Hematopoietic multipotent progenitor cell treated with erythropoietin and hydrocortisone succinate and interleukin-3 and kit ligand, for 4 days (in vitro differentiated cells): Measurements from ENCODE around the gene PIM3.
A peak's percentile ranks its signal among the peaks of the same experiment; 100 is the strongest.

Experiments
- DNase-seq: peaks from one replicate; pipeline ENCODE4 v3.0.0-alpha.2; 2015

The PIM3 gene

DNA sequence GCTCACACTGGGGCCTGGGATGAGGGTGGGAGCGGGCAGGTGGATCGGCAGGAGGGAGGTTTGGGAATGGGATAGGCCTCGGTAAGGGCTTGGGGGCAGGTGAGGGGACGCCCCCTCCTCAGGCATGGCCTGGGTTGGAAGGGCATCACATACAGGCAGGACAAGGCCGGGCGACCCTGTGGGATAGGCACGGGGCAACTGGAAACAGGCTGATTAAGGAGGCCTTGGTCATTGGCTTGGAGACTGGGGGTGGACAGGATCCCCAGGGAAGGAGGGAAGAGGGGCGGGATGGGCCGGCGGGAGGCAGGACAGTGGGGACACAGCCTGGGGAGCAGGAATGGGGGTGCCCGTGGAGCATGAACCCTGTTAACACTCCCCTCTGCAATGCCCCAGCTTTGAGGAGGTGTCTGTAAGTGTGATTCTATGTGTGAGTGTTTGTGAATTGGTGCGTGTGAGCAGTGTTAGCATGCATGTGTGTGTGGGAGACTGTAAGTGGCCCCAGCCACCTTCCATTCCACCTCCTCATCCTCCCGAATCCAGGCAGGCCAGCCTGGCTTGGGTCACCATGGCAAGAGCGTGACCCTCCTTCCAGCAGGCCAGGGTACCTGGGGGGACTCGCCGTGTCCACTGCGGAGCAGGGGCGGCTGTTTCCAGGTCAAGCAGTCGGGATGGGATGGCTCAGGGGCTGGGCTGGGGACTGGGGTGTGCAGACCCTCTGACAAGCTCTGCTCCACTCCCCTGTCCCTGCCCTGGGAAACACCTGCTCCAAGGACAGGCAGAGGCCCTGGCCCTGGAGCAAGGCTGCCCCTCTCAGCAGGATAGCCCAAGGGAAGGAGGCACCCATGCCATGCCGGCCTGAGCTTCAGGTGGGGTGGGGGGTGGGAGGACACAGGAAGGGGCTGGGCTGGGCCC, 3.4 kb upstream of the PIM3 start:
- no peak for DNase-seq

DNA sequence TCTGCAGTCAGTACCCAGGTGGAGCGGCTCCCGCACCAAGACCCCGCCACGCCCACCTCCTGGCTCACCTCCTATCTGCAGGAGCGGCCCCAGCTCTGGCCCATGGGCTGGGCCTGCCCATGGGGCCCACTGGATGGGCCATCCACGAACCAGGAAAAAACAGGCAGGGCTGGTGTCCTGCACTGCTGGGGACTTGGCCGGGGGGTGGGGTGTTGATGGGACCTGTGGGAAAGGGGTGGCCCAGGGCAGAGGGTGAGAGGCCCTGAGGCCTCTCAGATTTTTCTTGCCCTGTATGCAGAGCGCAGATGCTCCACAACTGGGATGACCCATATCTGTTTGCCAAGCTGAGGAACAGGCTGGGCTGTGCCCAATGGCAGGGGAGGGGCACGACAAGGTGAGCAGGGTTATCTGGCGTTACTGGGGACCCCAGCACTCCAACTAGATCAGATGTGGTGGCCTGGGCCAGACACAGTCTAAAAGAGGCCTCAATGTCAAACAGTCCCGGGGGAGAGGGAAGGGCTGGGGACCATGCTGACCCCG, 2.7 kb upstream of the PIM3 start:
- no peak for DNase-seq

DNA sequence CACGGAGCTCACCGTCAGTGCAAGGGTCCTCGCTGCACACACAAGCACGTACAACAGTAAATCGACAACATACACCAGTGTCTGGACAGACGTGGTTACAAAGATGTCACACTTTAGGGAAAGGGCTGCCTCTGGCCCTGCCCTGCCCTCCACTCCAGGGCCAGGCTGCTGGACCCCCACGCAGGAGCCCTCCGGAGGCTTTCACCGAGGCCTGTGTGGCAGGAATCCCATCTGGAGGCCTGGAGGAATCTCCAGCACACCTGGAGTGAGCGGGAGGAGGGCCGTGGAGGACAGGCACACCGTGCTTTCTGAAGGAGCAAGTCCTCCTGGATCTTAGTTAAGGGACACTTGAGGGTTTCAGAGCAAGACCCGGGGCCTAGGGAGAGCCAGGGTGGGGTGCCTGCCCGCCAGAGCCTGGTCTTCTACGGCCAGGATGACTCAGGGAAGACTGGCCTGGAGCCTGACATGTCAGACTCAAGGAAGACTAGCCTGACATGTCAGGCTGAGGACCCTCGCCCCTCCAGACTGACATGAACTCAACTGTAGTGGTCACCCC, 2.1 kb upstream of the PIM3 start:
- no peak for DNase-seq

DNA sequence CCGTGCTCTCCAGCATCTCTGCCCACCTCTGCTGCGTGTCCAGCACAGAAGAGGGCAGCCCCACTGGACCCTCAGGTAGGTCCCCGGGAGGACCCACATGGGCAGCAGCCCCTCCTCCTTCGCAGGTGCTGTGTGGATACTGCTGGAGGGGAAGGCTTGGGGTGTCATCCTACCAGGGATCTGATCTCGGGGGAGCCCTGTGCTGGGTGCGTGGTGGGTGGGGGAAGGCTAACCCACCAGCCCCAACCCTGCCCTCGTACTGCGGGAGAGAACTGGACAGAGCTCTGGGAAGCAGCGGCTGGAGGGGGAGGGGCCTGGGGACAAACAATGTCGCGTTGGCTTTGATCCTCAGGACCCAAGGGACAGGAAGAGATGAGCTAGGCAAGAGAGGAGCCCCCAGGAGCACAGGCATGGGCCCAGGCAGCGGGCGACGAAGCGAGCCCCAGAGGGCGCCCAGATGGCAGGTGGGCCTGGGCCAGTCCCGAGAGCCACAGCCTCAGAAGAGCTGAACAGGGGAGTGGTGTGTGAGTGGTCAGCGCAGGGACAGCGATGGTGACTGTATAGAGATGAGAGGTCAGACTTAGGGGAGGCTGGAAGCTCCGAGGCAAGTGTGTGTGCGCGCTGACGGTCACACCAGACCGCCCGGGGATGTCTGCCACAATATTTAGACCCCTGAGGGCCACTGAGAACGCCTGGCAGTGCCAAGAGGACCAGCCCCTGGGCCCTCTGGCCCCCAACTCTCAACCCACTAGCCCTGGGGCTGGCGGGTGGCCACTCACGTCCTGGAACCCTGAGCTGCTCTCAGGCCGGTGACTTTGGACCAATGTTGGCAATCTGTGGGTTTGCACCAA, 1.4 kb upstream of the PIM3 start:
- DNase-seq: no peak

DNA sequence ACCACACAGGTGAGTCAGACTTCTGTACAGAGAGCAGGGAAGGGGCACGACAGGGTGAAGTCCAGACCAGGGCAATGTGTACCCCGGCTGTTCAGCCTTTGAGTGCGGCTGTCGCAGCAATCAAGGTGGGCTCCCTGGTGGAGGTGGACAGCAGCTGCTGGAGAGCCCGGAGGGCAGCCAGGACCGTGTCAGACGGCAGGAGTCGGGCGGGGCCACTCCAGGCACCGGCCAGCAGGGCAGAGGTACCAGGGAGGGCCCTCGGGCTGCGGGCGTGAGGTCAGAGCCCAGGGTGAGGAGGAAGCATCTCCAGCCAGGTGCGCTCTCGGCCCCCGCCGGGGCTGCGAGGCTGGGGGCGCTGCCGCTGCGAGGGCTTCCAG, 802 bp upstream of the PIM3 start:
- DNase-seq: no peak

DNA sequence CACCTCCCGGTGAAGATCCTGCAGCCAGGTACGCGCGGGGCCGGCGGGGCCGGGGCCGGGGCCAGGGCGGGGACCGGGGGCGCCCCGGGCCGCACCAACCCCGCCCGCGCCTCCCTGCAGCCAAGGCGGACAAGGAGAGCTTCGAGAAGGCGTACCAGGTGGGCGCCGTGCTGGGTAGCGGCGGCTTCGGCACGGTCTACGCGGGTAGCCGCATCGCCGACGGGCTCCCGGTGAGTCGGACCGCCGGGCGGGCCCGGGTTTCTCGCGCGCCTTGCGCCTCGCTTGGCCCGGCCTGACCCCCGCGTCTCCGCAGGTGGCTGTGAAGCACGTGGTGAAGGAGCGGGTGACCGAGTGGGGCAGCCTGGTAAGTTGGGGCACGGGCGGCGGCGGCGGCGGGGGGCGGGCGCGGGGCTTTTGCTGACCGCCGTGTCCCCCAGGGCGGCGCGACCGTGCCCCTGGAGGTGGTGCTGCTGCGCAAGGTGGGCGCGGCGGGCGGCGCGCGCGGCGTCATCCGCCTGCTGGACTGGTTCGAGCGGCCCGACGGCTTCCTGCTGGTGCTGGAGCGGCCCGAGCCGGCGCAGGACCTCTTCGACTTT, 531 bp downstream of the PIM3 start:
- peak; percentile 60 for DNase-seq

DNA sequence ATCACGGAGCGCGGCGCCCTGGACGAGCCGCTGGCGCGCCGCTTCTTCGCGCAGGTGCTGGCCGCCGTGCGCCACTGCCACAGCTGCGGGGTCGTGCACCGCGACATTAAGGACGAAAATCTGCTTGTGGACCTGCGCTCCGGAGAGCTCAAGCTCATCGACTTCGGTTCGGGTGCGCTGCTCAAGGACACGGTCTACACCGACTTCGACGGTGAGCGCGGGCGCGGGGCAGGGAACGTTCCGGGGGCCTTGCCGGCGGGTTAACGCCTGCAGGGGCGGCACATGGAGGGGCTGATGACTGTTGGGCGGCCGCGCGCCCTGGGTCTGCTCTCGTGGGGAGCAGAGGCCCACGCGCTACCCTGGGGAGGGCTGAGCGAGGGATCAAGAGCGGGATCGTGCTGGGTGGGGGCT, 1.0 kb downstream of the PIM3 start:
- no peak for DNase-seq

DNA sequence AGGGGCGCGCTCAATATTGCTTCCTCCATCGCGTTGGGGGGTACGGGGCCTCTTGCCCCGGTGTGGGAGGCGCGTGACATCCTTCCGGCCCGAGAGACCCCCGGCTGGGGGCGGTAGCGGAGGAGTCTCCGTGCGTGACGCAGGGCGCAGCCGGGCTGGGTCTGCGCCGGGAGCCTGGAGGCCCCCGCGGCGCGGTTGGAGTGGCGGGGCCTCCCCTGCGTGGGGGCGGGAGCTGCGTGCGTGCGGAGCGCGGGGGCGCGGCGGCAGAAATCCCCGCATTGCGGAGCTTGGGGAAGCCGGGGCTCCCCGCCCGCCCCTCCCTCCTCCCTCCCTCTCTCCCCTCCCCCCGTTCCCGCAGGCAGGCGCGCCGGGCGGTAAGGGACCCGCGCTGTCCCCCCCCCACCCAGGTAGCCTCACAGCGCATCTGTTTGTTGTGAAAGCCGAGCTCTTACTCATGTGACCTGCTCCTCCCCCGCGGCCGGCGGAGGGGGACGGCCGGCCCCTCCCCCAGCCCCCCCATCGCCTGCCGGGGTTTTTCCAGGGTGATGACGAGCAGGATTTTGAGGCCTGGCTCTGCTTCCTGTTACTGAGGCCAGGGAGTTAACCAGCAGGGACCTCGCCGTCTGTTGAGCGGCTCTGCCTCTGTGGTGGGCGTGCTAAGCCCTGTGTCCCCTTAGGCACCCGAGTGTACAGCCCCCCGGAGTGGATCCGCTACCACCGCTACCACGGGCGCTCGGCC, 1.6 kb downstream of the PIM3 start:
- peak; percentile 80 for DNase-seq

DNA sequence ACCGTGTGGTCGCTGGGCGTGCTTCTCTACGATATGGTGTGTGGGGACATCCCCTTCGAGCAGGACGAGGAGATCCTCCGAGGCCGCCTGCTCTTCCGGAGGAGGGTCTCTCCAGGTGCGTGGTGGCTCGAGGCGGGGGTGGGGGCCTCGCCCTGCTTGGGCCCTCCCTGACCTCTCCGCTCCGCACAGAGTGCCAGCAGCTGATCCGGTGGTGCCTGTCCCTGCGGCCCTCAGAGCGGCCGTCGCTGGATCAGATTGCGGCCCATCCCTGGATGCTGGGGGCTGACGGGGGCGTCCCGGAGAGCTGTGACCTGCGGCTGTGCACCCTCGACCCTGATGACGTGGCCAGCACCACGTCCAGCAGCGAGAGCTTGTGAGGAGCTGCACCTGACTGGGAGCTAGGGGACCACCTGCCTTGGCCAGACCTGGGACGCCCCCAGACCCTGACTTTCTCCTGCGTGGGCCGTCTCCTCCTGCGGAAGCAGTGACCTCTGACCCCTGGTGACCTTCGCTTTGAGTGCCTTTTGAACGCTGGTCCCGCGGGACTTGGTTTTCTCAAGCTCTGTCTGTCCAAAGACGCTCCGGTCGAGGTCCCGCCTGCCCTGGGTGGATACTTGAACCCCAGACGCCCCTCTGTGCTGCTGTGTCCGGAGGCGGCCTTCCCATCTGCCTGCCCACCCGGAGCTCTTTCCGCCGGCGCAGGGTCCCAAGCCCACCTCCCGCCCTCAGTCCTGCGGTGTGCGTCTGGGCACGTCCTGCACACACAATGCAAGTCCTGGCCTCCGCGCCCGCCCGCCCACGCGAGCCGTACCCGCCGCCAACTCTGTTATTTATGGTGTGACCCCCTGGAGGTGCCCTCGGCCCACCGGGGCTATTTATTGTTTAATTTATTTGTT, 2.4 kb downstream of the PIM3 start:
- no peak for DNase-seq

DNA sequence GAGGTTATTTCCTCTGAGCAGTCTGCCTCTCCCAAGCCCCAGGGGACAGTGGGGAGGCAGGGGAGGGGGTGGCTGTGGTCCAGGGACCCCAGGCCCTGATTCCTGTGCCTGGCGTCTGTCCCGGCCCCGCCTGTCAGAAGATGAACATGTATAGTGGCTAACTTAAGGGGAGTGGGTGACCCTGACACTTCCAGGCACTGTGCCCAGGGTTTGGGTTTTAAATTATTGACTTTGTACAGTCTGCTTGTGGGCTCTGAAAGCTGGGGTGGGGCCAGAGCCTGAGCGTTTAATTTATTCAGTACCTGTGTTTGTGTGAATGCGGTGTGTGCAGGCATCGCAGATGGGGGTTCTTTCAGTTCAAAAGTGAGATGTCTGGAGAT, 3.1 kb downstream of the PIM3 start:
- DNase-seq: no peak

DNA sequence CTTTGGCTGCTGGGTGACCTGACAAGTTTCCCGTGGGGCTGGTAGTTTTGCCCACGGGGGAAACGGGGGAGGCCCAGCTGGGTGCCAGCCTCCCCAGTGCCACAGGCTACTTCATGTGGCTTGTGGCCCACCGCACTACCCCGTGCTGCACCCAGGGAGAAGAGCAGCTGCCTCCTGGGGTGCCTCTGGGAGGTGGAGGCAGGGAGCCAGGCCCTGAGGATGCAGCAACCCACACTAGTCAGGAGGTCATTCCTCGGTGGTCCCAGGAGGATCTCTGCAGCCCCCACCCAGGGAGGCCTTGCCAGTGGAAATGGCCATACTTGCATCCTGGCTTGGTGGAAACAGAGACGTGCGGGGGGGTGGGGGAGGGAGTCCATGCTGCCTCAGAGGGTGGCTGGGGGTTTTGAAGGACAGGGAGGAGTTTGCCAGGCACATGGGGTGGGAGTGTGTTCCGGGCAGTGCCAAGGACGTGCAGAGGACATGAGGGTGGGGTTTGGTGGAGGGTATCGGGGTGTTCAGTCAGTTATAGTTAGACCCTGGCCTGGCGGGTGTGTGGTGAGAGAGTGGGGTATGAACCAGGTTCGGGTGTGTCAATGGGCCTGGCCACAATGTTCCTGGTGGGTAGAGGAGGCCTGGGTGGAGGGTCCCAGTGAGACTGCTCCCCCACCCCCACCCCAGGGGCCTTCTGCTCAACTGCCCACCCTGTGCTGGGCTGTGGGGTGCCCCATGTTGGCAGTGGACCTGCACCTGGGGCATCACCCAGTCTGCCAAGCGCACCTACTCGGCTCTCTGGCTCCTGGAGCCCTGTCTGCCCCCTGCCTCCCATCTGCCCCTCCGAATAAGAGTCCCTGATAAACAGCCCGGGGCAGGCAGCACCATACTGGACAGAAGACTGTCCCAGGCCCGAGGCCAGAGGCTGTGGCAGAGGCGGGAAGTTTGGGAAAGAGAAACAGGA, 3.8 kb downstream of the PIM3 start:
- no peak for DNase-seq

DNA sequence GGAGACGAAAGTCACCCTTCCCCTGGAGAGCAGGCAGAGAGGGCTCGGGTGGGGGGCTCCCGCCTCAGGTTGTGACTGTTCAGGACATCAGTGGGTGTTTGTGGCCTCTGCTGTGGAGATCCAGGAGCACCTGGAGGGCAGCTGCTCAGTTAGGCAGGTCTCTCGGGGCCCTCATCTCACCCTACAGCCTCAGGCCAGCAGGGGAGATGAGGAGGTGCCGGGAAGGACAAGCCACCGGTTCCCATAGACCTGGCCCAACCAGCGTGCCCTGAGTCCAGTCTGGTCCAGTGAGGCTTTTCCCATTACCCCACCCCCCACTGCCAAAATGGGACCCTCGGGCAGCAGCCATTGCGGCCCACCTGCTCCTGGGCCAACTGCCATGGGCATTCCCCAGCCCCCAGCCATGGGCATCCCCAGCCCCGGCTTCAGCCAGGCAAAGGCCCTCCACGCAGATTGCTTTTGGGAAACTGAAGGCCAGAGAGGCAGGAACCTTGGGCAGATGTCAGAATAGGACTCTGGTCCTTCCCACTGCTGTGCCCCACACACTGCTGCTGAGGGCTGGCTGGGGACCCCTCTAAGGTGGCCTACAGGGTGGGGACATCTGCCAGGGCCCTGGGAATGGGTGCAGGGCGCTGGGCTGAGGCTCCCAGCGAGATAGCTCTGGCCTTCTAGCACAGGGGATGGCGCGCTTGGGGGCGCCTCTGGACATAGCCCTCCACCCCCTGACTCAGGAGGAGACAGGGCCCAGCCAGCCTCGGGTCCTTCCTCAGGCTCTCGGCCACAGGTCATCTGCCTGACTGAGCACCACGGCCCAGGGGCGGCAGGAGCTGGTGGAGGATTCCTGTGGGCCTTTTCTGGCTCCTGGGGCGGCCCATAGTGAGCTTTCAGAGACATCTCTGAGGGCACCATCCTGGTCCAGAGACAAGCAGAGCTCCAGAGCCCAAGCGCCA, 4.8 kb downstream of the PIM3 start:
- no peak for DNase-seq

DNA sequence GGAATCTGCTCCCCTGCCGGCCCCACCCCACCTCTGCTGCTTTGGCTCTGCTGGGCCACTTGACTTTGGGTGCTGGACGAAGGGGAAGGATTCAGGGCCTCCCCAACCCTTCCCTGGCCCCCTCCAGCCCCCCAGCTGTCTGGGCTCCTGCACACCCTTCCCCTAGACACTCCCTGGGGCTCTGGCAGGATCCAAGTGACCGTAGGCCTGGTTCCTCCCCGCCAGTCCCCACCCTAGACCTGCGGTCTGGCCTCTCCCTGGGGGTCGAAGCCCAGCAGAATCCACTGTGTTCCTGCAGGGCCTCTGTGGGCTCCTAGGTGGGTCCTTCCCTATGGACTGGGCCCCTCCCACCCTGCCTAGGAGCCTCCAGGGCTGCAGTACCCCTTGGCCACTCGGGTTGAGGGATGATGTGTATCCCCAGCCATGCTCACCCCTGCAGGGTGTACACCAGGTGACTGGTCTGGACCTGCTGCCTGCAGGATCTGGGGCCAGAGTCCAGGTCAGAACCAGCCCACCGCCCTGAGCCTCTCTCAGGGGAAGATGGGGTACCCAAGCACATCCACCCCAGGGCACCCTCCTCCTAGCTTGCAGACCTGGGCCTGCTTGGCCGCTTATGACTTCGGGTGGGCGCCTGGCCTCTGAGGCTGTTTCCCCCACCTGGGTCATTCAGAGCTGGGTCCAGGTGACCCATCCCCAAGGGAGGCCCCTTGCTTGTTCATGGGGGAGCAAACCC, 5.6 kb downstream of the PIM3 start:
- no peak for DNase-seq

DNA sequence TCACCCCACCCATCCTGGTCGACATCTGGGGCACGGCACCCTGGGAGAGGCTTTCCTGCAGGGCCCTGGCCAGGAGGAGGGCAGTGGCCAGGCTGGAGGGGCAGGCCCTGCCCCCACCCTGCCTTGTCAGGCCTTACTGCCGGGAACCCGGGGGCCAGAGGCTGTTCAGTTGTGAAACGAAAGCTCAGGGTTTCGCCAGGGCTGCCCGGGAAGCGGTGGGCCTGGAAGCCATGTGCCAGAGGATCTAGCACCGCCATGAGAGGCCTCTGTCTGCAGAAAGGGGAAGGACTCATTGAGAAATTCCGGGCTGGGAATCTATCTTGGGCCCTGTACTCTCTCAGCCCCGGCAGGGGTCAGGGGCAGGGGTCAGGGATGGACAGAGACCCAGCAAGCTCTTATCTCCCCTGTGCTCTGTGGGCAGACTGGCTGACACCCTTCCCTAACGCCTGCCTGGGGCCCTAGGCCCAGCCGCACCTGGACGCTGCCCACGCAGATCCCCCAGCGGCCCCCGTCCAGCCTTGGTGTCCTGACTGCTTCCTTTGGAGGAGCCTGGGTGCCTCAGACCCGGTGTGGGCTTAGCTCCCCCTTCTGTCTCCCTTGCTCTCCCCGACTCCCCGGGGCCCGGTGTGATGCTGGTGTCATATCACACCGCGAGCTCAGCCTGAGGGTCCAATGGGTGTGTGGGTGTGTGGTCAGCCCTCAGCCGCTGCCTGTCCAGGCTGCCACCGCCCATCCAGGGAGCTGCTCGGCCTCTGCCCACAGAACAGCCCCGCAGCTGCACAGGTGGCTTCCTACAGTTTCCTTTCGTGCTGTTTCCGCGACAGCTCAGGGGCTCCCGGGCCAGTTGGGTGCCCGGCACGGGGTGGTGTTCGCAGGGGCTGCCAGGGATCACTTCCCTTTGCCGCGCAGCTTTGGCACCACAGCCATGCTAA, 6.5 kb downstream of the PIM3 start:
- peak; percentile 63 for DNase-seq

DNA sequence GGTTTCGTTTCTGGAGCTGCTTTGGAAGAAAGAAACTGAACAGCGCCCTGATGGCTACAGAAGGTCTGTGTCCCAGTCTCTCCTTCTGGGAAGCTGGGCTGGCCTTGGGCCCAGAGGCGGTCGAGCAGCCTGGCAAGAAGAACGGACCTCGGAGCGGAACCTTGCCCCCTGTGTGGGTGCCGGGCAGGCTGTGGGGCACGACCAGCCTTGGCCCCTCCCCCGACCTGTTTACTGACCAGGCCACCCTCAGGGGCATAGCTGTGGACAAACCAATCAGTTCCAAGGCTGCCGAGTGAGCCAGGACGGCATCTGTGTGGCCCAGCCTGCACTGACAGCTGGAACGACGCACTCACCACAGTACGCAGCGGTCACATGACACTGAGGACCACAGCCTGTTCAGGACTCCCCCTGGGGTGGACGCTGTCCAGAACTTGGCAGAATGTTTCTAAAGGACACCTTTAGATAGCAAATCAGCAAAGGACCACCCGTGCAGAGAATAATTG, 7.2 kb downstream of the PIM3 start:
- DNase-seq: no peak

DNA sequence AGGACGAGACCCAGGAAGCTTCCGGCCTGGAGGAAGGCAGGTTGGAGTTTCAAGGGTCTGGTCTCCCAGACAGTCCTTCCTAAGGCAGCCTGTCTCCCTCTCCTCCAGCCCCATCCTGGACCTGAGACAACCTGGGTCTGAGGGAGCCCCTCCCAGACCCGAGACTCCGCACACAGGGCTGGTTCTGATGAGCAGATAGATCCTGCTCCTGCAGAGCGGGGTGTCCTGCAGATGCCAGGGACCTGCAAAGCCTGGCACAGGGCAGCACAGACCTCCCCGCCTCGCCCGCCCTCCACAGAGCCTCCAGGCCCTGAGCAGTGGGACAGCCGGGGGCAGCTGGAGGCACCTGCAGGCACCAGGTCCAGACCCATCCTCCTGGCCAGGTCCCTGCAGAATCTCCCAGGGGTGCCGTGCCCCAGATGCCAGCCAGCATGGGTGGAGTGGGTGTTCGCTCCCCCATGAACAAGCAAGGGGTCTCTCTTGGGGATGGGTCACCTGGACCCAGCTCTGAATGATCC, 7.8 kb downstream of the PIM3 start:
- no peak for DNase-seq
